HepG2 (cell line): ENCODE results near the gene CHID1. TPM values are rescaled to one million over a fixed set of nuclear protein-coding genes. Genes with fewer than 3 reads are reported as not detected.

Experiments used
- DR1 ChIP-seq: sonication (generic); formaldehyde crosslinking; IDR thresholded peaks from 2 replicates; pipeline ENCODE4 v1.8.0; 2021; ENCODE audit warnings: mild to moderate bottlenecking, missing genetic modification reagents, inconsistent platforms
- FOXC1 ChIP-seq: sonication (generic); formaldehyde crosslinking; IDR thresholded peaks from 2 replicates; pipeline ENCODE4 v1.8.0; 2022; ENCODE audit warnings: mild to moderate bottlenecking, missing genetic modification reagents, borderline replicate concordance
- GABPB1 ChIP-seq: IDR thresholded peaks from 2 replicates; pipeline ENCODE4 v1.6.1; 2016; ENCODE audit warnings: mild to moderate bottlenecking, missing genetic modification reagents, moderate library complexity, missing compliant biosample characterization
- HNRNPL ChIP-seq: fragments of 200-400 bp; formaldehyde crosslinking; IDR thresholded peaks from 2 replicates; pipeline ENCODE4 v1.6.1; 2017; ENCODE audit warnings: mild to moderate bottlenecking, low read depth, low read length
- MTF1 ChIP-seq: sonication (generic); formaldehyde crosslinking; IDR thresholded peaks from 2 replicates; pipeline ENCODE4 v1.5.0; 2020; ENCODE audit warnings: missing genetic modification reagents
- PCBP1 ChIP-seq: fragments of 200-400 bp; formaldehyde crosslinking; IDR thresholded peaks from 2 replicates; pipeline ENCODE4 v1.6.1; 2017; ENCODE audit warnings: mild to moderate bottlenecking, low read depth, low read length, borderline replicate concordance
- PRMT3 ChIP-seq: sonication (generic); formaldehyde crosslinking; IDR thresholded peaks from 2 replicates; pipeline ENCODE4 v1.8.1; 2022; ENCODE audit warnings: low read depth, mild to moderate bottlenecking, moderate library complexity, missing genetic modification reagents, borderline replicate concordance
- RAD21 ChIP-seq: fragments of 450-650 bp; formaldehyde crosslinking; IDR thresholded peaks from 2 replicates; pipeline ENCODE4 v1.5.0; 2020; ENCODE audit warnings: mild to moderate bottlenecking
- SMC3 ChIP-seq: IDR thresholded peaks from 2 replicates; pipeline ENCODE4 v1.6.1; 2011; ENCODE audit warnings: low read length, improper control_type of control experiment
- STAG1 ChIP-seq: sonication (generic); formaldehyde crosslinking; IDR thresholded peaks from 2 replicates; pipeline ENCODE4 v1.4.0; 2020; ENCODE audit warnings: missing genetic modification reagents
- XRCC5 ChIP-seq: fragments of 200-400 bp; formaldehyde crosslinking; optimal IDR thresholded peaks from 2 replicates; pipeline ENCODE3; 2017; ENCODE audit warnings: mild to moderate bottlenecking, low read length
- ZBTB14 ChIP-seq: sonication (generic); formaldehyde crosslinking; IDR thresholded peaks from 2 replicates; pipeline ENCODE4 v1.4.0; 2020; ENCODE audit warnings: missing genetic modification reagents
- ZNF205 ChIP-seq: IDR thresholded peaks from 2 replicates; pipeline ENCODE4 v1.6.1; 2018; ENCODE audit warnings: missing biosample characterization, missing genetic modification reagents
- ZNF468 ChIP-seq: sonication (generic); formaldehyde crosslinking; IDR thresholded peaks from 2 replicates; pipeline ENCODE4 v1.8.0; 2022; ENCODE audit warnings: mild to moderate bottlenecking, moderate library complexity, missing genetic modification reagents
- polyA plus RNA-seq, 8 experiments: library from polyadenylated mRNA; depleted of rRNA in 3 of 8; stranded (reverse) in 7 of 8; unstranded in 1 of 8; fragments of >200 nt; fragmentation: Illumina TruSeq in 4 of 8; extraction: Trizol in 4 of 8; gene quantifications; 2 replicates each; pipeline versions ENCODE4 v1.2.1 to v1.2.3, GENCODE V29; 2011 to 2016; ENCODE audit warnings: low read depth in 4 of 8, missing spikeins in 1 of 8, mixed read lengths in 1 of 8; ENCODE audit not compliant: insufficient read depth in 1 of 8
- total RNA-seq, 5 experiments: library from RNA; depleted of rRNA; stranded (reverse); fragments of >200 nt; fragmentation: Illumina TruSeq; extraction: Trizol; gene quantifications; 2 replicates each; pipeline ENCODE4 v1.2.3, GENCODE V29; 2016; ENCODE audit warnings: low read depth in 1 of 5

The CHID1 gene
- total and polyA plus RNA-seq, 2 of the 13 experiments (the other 11 are each of a cell fraction or from before 2014, with no cell fraction given): 65.1 to 93.6 TPM

- peak; percentile 24; the same call in 1 of the 2 replicates for TF ChIP-seq GABPB1 (CRISPR knock-in tag)
- no peak for TF ChIP-seq MTF1 (CRISPR knock-in tag)
- TF ChIP-seq XRCC5: peak; percentile 31
- peak; percentile 15; the same call in 1 of the 2 replicates for TF ChIP-seq SMC3
- TF ChIP-seq PCBP1: 0 out of 2 replicates have a peak, but pooled peaks have one; percentile 27
- TF ChIP-seq STAG1 (CRISPR knock-in tag): peak; percentile 83
- no peak for TF ChIP-seq ZNF468 (CRISPR knock-in tag)
- TF ChIP-seq DR1 (CRISPR knock-in tag): 0 out of 2 replicates have a peak, but pooled peaks have one; percentile 19
- no peak for TF ChIP-seq ZNF205 (CRISPR knock-in tag)
- no peak for TF ChIP-seq PRMT3 (CRISPR knock-in tag)
- peak; percentile 72 for TF ChIP-seq RAD21 (CRISPR knock-in tag)
- TF ChIP-seq ZBTB14 (CRISPR knock-in tag): 0 out of 2 replicates have a peak, but pooled peaks have one; percentile 21
- 0 out of 2 replicates have a peak, but pooled peaks have one; percentile 21 for TF ChIP-seq HNRNPL
- TF ChIP-seq FOXC1 (CRISPR knock-in tag): no peak
- TF ChIP-seq, all 625 proteins: peak for 15
These were observed 62.2 kb downstream of the CHID1 start (continued) for GRCh38 chr11:848380-848931.
